Epithelial cell of esophagus (primary cell): ENCODE measurements around the gene LMO2.

Experiments
- DNase-seq: peaks from one replicate; pipeline ENCODE4 v3.0.0; 2010; ENCODE audit warnings: low read depth
- H3K4me3 ChIP-seq: 2 replicates; pipeline ENCODE4 v1.5.1; 2011; ENCODE audit warnings: mild to moderate bottlenecking, low read length, control low read depth
- TF ChIP-seq, protein P1 (sequence below): IDR thresholded peaks from 2 replicates; pipeline ENCODE4 v1.5.1; 2011; ENCODE audit warnings: low read depth, mild to moderate bottlenecking, low read length, control low read depth, inconsistent platforms; ENCODE audit not compliant: insufficient read depth; ENCODE audit errors: missing control alignments

The LMO2 gene

DNA sequence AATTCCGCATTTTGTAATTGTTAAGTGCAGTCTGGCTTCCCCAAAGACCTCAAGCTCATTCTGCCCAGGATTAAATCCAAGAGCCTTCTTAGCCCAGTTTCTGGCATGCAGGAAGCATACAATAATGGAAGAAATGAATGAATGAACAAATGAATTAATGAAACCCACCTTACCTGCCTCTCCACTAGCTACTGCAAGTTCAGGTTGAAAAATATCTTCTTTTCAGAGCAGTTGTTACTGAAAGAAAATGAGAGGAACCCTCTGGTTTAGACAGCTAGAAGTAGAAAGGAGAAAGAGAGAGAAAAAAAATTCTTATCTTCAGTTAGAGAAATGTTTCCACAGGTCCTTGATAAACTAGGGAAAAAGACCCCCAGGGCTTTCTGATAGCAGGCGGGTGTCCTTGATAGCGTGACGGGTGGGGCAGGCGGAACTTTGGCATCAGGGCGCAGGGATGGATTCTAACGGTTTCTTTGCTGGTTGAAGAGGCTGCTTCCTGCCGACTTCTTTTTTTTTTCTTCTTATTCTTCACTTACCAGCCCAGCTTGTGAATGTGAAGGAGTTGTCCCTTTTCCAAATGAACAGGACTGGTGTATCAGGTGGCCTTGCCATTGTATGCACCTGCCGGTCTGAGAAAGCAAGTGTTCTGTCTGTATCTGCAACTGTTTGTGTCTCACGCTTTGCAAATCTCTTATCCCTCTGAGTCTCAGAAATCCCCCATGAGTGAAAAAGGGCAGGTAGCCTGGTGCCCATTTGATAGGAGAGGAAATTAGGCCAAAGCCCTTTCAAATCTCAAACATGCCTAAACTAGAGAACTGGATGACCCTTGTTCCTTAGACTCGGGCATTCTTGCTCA, 10.0 kb downstream of the LMO2 start:
- no peak for DNase-seq
- TF ChIP-seq, protein P1, sequence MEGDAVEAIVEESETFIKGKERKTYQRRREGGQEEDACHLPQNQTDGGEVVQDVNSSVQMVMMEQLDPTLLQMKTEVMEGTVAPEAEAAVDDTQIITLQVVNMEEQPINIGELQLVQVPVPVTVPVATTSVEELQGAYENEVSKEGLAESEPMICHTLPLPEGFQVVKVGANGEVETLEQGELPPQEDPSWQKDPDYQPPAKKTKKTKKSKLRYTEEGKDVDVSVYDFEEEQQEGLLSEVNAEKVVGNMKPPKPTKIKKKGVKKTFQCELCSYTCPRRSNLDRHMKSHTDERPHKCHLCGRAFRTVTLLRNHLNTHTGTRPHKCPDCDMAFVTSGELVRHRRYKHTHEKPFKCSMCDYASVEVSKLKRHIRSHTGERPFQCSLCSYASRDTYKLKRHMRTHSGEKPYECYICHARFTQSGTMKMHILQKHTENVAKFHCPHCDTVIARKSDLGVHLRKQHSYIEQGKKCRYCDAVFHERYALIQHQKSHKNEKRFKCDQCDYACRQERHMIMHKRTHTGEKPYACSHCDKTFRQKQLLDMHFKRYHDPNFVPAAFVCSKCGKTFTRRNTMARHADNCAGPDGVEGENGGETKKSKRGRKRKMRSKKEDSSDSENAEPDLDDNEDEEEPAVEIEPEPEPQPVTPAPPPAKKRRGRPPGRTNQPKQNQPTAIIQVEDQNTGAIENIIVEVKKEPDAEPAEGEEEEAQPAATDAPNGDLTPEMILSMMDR: no peak
- H3K4me3 ChIP-seq: no peak overlapping the region

DNA sequence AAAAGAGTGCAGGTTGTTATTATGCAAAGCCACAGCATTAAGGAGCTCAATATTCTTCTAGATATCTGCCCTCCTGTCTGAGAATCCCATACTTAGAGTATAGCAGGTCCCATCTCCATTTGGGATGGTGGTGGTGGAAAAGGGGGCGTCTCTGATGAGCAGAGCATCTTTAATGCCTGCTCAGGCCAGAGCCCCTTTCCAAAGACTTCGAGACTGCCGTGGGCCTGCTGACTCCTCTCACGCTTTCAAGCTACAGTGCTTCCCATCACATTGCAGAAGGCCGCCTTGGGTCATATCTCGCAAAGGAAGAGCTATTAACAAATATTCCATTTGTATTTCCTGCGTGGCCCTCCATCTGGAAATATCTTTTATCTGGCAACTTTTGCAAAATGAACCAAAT, 10.9 kb downstream of the LMO2 start:
- H3K4me3 ChIP-seq: no peak overlapping the region
- TF ChIP-seq, protein P1: no peak
- DNase-seq: no peak

DNA sequence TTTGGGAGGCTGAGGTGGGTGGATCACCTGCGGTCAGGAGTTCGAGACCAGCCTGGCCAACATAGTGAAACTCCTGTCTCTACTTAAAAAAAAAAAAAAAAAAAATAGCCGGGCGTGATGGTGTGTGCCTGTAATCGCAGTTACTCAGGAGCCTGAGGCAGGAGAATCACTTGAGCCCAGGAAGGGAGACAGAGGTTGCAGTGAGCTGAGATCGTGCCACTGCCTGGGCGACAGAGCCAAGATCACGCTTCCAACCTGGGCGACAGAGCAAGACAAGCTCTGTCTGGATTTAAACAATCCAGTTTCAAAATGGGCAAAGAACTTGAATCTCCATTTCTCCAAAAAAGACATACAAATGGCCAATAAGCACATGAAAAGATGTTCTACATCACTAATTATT, 12.5 kb downstream of the LMO2 start:
- TF ChIP-seq, protein P1: no peak
- DNase-seq: no peak
- no peak overlapping the region for H3K4me3 ChIP-seq

DNA sequence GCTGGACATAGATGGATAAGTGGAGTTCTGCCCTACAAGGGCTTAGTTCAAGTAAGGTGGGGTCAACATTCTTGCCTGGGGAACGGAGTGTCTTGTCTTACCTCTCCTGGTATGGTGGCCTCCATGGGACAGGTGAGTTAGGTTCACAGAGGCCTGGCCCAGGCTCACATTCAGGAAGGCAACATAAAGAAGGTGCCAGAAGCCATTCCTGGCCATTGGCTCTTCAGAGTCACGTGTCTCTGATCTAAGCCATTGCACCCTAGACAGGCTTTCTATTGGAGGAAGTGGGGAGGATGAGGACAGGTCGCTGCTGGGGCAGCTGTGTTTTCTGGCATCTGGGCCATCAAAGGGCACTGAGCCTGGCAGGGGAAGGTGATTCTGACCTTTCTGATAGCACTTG, 14.8 kb downstream of the LMO2 start:
- no peak overlapping the region for H3K4me3 ChIP-seq
- no peak for DNase-seq
- TF ChIP-seq, protein P1: no peak

DNA sequence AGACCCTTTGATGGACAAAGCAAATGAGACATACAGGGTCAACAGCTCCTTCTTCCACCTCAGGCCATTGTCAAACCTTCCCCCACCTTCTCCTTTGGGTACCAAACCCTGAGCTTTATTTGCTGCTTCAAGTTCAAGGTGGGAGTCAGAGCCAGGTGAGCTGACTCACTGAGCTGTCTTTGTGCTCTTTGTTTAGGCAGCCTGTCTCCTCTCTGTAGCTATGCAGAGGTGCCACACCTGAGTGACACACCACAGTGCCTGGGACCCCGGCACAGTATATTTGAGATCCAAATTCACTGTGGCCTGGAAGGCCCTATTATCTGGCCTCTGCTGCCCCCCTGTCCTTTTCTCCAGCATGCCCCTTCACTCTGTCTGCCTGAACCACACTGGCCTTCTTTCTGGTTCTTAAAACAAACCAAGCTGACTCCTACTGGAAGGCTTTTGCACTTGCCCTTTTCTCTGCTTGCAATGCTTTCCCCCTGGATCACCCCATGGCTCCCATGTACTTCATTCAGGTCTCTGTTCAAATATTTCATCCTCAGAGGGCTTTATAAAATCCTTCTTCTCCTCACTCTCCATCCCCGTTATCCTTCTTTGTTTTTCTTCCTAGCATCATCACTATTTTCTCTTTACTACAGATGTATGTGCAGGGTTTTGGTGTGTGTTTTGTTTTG, 16.1 kb downstream of the LMO2 start:
- peak; percentile 29 for DNase-seq
- no peak overlapping the region for H3K4me3 ChIP-seq
- TF ChIP-seq, protein P1: no peak

DNA sequence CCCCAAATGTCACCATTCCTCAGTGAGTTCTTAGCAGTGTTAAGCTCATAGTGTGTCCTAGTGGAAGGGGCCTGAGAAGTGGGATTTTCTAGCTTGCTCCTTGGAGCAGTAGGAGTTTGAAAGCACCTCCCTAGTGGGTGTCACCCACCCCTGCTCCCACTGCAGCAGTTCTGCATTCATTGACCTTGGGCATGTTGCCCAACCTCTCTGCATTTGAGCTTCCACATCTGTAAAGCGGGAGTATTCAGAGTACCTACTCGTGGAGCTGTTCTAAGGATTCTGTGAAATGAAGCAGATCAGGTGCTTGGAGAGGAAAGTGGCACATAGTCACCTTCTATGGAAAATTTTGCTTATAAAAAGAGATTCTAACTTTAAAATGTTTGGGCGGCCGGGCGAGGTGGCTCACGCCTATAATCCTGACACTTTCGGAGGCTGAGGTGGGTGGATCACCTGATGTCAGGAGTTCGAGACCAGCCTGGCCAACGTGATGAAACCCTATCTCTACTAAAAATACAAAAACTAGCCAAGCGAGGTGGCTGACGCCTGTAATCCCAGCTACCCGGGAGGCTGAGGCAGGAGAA, 16.9 kb downstream of the LMO2 start:
- no peak overlapping the region for H3K4me3 ChIP-seq
- no peak for DNase-seq
- TF ChIP-seq, protein P1: no peak
